Stomach (tissue), 9 donors: ENCODE measurements around the gene FBN2. TPM values are rescaled to one million over a fixed set of nuclear protein-coding genes. Genes with fewer than 3 reads are reported as not detected.

ENCODE experiments used
- DNase-seq, 2 donors: peaks; one replicate each; pipeline versions ENCODE4 v3.0.0 to v3.0.0-alpha.2; 2013 to 2019
- H3K27ac ChIP-seq, 5 donors: fragments of 200-600 bp in 4 of 5; sonication (generic) in 4 of 5; one replicate each; pipeline ENCODE4 v1.5.1; 2013 to 2019; ENCODE audit warnings: mild to moderate bottlenecking in 1 of 5, moderate library complexity in 1 of 5
- H3K27me3 ChIP-seq, 3 donors: fragments of 200-600 bp; sonication (generic); one replicate each; pipeline ENCODE4 v1.5.1; 2017 to 2019; ENCODE audit warnings: mixed run types in 1 of 3
- H3K36me3 ChIP-seq, 4 donors: fragments of 200-600 bp; sonication (generic); 1 replicate in 3 of 4; 2 replicates in 1 of 4; pipeline ENCODE4 v1.5.1; 2016 to 2019
- H3K4me1 ChIP-seq, 4 donors: fragments of 200-600 bp; sonication (generic); one replicate each; pipeline ENCODE4 v1.5.1; 2016 to 2019
- H3K4me3 ChIP-seq, 4 donors: fragments of 200-600 bp; sonication (generic) in 3 of 4; one replicate each; pipeline ENCODE4 v1.5.1; 2016 to 2019; ENCODE audit warnings: mild to moderate bottlenecking in 1 of 4
- H3K9me3 ChIP-seq, 4 donors: fragments of 200-600 bp; sonication (generic); one replicate each; pipeline ENCODE4 v1.5.1; 2016 to 2019
- EP300 ChIP-seq: sonication (generic); formaldehyde crosslinking; IDR thresholded peaks from one replicate; pipeline ENCODE4 v1.6.1; 2017; ENCODE audit warnings: antibody characterized with exemption
- POLR2A ChIP-seq, 4 donors: fragments of 450-650 bp; IDR thresholded peaks; one replicate each; pipeline ENCODE4 v1.6.1; 2016; ENCODE audit warnings: antibody characterized with exemption in 4 of 4, control low read depth in 2 of 4, mild to moderate bottlenecking in 1 of 4, moderate library complexity in 1 of 4
- POLR2AphosphoS5 ChIP-seq, 3 donors: sonication (generic); formaldehyde crosslinking; IDR thresholded peaks; one replicate each; pipeline ENCODE4 v1.6.1; 2016; ENCODE audit warnings: antibody characterized with exemption in 3 of 3
- WGBS, 5 donors: extraction: QIAGEN DNeasy Blood & Tissue Kit in 3 of 5; methylation state at CpG; one replicate each; pipeline versions ENCODE4 v1.1.5 to v1.1.7; 2013 to 2018; 5-methylcytosine and 5-hydroxymethylcytosine counted together
- intact Hi-C: fragments of 100-400 bp; cut with DNase I; formaldehyde crosslinking; loops from one replicate; pipeline ENCODE4 v1.15.1; 2023; ENCODE audit warnings: low total_unique reads
- polyA plus RNA-seq, 3 donors: library from polyadenylated mRNA; stranded (reverse); fragments of 200-250 nt; gene quantifications; one replicate each; pipeline ENCODE4 v1.2.3, GENCODE V29; 2013
- total RNA-seq, 5 donors: library from RNA; depleted of rRNA; stranded (reverse); fragments of >200 nt; gene quantifications; one replicate each; pipeline versions ENCODE4 v1.1.0 to v1.2.3, GENCODE V29; 2014 to 2016
- TF ChIP-seq, protein P1 (sequence below), 7 experiments: fragments of 450-650 bp in 4 of 7; fragments of 200-600 bp in 3 of 7; sonication (generic) in 3 of 7; IDR thresholded peaks; one replicate each; pipeline ENCODE4 v1.5.1; 2016 to 2019; ENCODE audit warnings: antibody characterized with exemption in 7 of 7, control low read depth in 2 of 7, mild to moderate bottlenecking in 1 of 7
- donor health status: healthy with polysubstance abuse.
- donor health status: Bipolar disorder and iron deficiency.
- donor health status: healthy.

Gene FBN2
- total and polyA plus RNA-seq, 8 donors = under 0.01 to 42.8 (median 1.9) TPM

DNA sequence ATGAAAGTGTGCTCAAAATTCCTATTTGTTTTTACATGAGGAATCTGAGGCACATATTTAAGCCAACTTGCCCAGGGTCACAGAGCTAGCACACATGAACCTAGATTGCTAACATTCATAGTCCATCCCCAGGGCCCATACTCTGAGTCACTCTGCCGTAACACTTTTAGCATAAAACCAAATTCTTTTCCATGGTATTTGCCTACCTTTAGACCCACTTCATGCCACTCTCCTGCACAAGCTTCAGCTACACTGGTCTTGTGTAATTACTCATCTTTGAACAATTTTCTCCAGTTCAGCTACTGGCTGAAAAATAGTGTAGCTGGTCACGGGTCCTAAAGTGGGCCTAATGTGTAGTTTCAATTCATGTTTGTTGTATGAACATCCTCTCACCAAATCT is 253.8 kb downstream of the FBN2 start:
- Histone ChIP-seq H3K4me1 (no peaks in the 10 kb centered on the region), H3K9me3 (no peaks in the 10 kb centered on the region), H3K27me3 (no peaks in the 10 kb centered on the region), H3K4me3 (no peak overlapping the region), H3K36me3 (peaks cover 0 to 4% (median 0%) of the 10 kb centered on the region in 4 donors), H3K27ac (no peak overlapping the region)
- WGBS, 5 donors = 92 to 100% (median 98%) methylated on average over 2 of the region's 2 CpGs
- no peak for DNase-seq
- intact Hi-C loops = no loop called here
- no peak for TF ChIP-seq EP300
- TF ChIP-seq POLR2A (IDR thresholded peaks at IDR 0.05) = no peak

- TF ChIP-seq EP300 = no peak
- TF ChIP-seq POLR2A (IDR thresholded peaks at IDR 0.05) = no peak
- no peak for TF ChIP-seq POLR2AphosphoS5 (IDR thresholded peaks at IDR 0.05)
- TF ChIP-seq, protein P1, sequence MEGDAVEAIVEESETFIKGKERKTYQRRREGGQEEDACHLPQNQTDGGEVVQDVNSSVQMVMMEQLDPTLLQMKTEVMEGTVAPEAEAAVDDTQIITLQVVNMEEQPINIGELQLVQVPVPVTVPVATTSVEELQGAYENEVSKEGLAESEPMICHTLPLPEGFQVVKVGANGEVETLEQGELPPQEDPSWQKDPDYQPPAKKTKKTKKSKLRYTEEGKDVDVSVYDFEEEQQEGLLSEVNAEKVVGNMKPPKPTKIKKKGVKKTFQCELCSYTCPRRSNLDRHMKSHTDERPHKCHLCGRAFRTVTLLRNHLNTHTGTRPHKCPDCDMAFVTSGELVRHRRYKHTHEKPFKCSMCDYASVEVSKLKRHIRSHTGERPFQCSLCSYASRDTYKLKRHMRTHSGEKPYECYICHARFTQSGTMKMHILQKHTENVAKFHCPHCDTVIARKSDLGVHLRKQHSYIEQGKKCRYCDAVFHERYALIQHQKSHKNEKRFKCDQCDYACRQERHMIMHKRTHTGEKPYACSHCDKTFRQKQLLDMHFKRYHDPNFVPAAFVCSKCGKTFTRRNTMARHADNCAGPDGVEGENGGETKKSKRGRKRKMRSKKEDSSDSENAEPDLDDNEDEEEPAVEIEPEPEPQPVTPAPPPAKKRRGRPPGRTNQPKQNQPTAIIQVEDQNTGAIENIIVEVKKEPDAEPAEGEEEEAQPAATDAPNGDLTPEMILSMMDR (IDR thresholded peaks at IDR 0.05) = no peak
- intact Hi-C loops = no loop called here
- 37 to 82% (median 78%) methylated on average over 2 of the region's 2 CpGs for WGBS, 5 donors
Observed at GRCh38 chr5:128279345-128279744, 258.7 kb downstream of the FBN2 start.

DNA sequence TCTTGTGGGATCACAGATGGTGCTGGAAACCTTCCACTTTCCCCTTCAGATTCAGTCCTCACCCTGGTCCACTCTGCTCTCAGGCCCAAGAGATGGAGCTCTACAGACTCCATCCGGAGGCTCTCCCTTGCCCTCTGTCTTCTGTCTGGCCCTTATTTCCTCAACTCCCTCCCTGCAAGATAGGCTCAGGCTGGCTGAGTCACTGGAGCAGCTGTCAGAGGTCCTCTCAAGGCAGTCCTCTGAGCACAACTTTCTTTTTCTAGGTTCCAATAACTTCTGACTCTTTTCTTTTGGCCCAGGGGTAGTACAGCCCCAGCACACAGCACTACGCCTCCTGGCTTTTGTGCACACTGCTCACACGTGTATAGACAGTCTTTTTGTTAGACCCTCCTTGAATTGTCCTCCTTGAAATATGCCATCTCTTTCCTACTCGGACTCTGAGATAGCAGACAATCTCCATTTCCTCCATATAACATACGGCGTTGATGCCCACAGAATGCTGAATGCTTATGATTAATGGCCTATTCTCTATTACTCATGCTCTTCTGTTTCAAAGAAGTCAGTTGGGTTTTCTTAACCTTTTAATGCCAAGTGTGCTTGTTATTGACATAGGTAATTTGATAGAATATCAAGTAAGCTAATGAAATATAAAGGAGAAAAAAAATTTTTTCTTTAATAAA is 261.4 kb downstream of the FBN2 start:
- H3K27ac ChIP-seq = no peak overlapping the region
- no peak for TF ChIP-seq EP300
- no peak for TF ChIP-seq POLR2A (IDR thresholded peaks at IDR 0.05)
- TF ChIP-seq, protein P1 (IDR thresholded peaks at IDR 0.05) = no peak
- no peak for TF ChIP-seq POLR2AphosphoS5 (IDR thresholded peaks at IDR 0.05)
- H3K36me3 ChIP-seq = no peaks in the 10 kb centered on the region
- H3K27me3 ChIP-seq = no peaks in the 10 kb centered on the region
- no peak for DNase-seq
- H3K9me3 ChIP-seq = no peaks in the 10 kb centered on the region
- no peak overlapping the region for H3K4me3 ChIP-seq
- intact Hi-C loops = no loop called here
- 65 to 81% (median 75%) methylated on average over 6 of the region's 6 CpGs for WGBS, 5 donors
- H3K4me1 ChIP-seq = no peaks in the 10 kb centered on the region

More at GRCh38 chr5:128279345-128279744, 258.7 kb downstream of the FBN2 start:
- no peaks in the 10 kb centered on the region for H3K4me1 ChIP-seq
- DNase-seq = no peak
- H3K36me3 ChIP-seq = no peaks in the 10 kb centered on the region
- H3K27ac ChIP-seq = no peak overlapping the region
- H3K4me3 ChIP-seq = no peak overlapping the region
- H3K9me3 ChIP-seq = no peaks in the 10 kb centered on the region
- H3K27me3 ChIP-seq = no peaks in the 10 kb centered on the region

- Histone ChIP-seq H3K36me3 (no peaks in the 10 kb centered on the region), H3K9me3 (no peaks in the 10 kb centered on the region), H3K27me3 (no peaks in the 10 kb centered on the region), H3K4me1 (no peaks in the 10 kb centered on the region), H3K27ac (no peak overlapping the region), H3K4me3 (no peak overlapping the region)
- 84 to 95% (median 86%) methylated on average over 2 of the region's 2 CpGs for WGBS, 5 donors
- intact Hi-C loops = no loop called here
- TF ChIP-seq, protein P1 (IDR thresholded peaks at IDR 0.05) = no peak
- TF ChIP-seq POLR2A (IDR thresholded peaks at IDR 0.05) = no peak
- TF ChIP-seq POLR2AphosphoS5 (IDR thresholded peaks at IDR 0.05) = no peak
- TF ChIP-seq EP300 = no peak
- DNase-seq = no peak
Observed at GRCh38 chr5:128274441-128274840, 263.6 kb downstream of the FBN2 start.

DNA sequence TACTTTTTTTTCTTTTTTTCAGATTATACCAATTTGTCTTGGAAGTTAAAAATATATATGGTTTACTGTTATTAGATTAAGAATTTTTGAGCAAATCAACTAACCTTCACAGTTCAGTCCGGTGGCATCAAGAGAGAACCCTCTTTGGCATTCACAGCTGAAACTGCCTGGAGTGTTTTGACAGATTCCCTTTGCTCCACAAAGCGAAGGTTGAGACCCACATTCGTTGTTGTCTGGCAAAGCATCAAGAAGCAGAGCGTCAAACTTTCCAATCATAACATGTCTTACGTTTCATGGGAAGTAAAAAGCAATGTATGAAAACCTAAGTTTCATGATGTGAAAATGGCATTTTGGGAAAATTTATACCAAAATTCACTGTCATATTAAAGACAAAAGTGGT is 264.3 kb downstream of the FBN2 start:
- TF ChIP-seq EP300 = no peak
- TF ChIP-seq POLR2AphosphoS5 (IDR thresholded peaks at IDR 0.05) = no peak
- no peak for TF ChIP-seq POLR2A (IDR thresholded peaks at IDR 0.05)
- TF ChIP-seq, protein P1 (IDR thresholded peaks at IDR 0.05) = no peak

More for the DNA sequence above, 264.3 kb downstream of the FBN2 start:
- H3K36me3 ChIP-seq = no peaks in the 10 kb centered on the region
- H3K27me3 ChIP-seq = no peaks in the 10 kb centered on the region
- H3K4me1 ChIP-seq = no peaks in the 10 kb centered on the region
- no peak overlapping the region for H3K4me3 ChIP-seq
- intact Hi-C loops = no loop called here
- no peaks in the 10 kb centered on the region for H3K9me3 ChIP-seq
- H3K27ac ChIP-seq = no peak overlapping the region
- 71 to 84% (median 79%) methylated on average over 5 of the region's 5 CpGs for WGBS, 5 donors
- no peak for DNase-seq
